HG02981 (cell line): ENCODE results near the gene CCDC120.

Experiments
- ATAC-seq: cut with Tn5 transposase; IDR thresholded peaks from one replicate; pipeline ENCODE4 v1.9.1; 2021; ENCODE audit warnings: mild to moderate bottlenecking, moderate library complexity; ENCODE audit not compliant: unreplicated experiment

The CCDC120 gene

DNA sequence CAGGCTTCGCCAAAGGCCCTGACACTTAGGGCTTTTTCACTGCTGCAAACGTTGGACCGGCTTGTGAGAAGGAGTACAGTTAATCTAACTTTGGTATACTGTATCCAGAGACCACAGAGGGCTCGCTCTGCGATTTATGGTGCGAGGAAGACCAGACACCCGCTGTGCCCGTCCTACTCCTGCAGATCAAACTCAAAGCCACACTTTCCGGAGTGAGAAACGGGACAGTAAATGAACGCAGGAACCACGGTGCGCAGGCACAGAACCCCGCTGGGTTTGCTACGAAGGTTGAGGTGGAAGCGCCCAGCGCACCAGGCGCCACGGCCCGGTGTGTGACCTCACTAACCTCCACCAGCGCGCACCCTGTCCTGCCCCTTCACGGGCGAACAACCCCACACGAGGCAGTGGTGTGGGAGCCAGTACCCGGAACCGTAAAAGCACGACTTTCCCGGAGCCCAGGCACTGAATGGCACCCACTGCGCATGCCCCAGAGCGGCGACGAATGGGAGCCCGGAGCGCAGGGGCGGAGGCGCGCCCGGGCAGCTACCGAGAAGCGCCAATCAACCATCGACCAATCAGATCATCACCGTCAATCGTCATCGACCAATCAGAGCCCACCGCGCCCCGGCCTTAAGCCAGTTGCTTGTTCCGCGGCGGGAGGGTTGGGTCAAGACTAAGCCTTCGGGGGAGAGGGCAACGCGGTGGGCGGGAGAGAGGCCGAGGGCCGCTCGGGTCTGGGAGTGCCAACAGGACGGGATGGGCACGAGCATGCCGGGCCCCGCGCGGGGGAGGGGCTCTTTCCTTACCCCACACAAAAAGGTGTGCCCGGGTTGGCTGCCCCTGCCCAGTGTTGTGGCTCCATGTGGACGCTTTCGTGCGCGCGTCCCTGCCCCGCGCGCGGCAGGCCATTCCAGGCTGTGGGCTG, 42.2 kb downstream of the CCDC120 start:
- ATAC-seq: peak; percentile 97

DNA sequence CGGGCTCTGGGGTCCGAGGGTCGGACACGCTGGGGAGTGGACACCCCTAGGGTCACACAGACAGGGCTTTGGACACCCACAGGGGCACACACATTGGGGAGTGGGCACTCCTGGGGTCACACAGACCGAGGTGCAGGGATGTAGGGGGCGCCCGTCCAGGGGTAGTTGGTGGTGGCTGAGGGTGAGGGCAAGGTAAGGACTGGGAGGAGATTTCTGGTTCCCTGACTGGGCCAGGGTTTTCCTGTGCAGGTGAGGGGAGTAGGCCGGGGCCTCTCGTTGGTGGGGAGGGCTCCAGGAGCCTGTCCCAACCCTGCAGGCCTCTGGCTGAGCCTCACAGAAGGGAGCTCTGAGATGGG, 42.8 kb downstream of the CCDC120 start:
- ATAC-seq: no peak

DNA sequence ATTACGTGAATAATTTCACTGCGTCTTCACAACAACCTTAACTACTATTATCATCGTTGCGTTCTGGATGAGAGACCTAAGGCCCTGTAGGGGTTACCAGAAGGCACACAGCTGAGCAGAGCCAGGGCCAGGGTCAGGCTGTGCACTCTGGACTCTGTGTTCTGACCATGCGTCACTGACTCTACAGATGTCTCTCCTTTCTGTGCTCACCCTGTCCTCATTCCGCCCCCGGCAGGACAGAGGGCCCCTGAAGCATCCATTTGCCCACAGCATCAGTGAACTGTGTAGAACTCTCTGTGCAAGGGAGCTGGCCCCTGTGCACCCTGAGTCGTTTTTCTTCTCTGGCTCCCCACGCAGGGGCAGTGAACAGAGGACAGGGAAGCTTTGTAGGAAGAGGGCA, 43.4 kb downstream of the CCDC120 start:
- ATAC-seq: no peak

DNA sequence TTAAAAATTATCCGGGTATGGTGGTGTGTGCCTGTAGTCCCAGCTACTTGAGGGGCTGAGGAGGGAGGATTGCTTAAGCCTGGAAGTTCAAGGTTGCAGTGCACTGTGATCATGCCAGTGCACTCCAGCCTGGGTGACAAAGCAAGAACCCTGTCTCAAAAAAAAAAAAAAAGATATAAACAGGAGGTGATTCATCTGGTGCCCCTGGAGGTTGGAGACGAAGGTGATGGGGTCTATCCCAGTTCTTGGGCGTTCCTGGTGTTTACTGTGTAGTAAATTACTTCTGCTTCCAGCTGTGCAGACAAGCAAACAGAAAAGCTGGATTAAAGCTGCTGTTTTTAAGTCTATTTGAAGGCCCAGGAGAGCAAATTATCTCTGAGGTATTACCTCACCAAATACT, 44.8 kb downstream of the CCDC120 start:
- no peak for ATAC-seq

DNA sequence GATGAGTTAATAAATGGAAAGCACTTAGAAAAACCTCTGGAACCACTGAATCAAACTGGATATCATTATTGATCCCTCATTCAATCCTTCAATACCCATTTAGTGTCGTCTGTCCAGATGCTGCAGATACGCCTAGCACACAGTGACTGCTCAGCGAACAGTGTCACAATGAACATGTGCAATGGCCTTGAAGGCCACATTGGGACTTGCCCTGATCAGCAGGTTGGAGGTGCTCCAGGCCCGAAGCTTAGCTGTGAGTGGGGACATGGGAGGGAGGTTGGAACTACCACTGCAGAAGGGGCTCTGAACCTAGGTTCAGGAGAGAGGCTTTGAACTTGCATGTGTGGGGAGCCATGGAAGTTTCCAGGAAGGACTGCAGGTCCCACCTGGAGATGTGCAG, 47.5 kb downstream of the CCDC120 start:
- ATAC-seq: no peak

DNA sequence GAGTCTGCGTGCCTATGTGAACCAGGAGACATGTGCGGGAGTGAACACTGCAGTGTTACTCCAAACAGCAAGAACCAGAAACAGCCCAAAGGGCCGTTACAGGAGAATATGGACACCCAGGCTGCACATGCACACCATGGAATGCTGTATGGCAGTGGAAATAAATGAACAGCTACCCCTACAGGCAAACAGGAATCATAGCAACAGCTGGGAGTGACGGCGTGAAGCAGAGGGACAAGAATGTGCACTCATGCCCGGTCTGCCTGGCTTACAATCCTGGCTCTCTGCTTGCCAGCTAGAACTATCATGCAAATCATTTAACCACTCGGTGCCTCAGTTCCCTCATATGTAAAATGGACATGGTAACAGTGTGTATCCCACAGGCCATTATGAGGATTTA, 48.1 kb downstream of the CCDC120 start:
- ATAC-seq: no peak

DNA sequence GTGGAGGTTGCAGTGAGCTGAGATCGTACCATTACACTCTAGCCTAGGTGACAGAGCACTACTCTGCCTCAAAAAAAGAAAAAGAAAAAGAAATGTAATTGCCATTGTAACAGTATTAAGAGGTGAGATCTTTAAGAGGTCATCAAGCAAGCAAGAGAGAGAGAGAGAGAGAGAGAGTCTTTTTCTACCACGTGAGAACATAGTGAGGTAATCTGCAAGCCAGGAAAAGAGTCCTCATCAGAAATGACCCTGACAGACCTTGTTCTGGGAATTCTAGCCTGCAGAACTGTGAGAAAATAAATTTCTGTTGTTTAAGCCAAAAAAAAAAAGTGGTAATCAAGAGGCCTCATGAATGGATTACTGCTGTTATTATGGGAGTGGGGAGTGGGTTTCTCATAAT, 49.8 kb downstream of the CCDC120 start:
- no peak for ATAC-seq

DNA sequence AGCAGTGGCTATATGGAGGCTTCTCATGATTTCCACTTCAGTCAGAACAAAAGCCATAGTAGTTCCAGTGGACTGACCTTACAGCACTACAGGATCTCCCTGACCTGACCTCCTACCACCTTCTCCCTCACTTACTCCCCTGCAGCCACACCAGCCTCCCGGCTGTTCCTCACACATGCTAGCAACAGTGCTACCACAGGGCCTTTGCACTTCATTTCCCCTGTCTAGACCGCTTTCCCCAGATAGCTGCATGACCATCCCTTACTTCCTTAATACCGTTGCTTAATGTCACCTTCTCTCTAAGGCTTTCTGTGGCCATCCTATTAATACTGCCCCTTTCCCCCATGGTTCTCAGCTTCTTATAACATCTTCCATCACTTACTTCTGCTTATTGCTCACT, 51.6 kb downstream of the CCDC120 start:
- no peak for ATAC-seq

DNA sequence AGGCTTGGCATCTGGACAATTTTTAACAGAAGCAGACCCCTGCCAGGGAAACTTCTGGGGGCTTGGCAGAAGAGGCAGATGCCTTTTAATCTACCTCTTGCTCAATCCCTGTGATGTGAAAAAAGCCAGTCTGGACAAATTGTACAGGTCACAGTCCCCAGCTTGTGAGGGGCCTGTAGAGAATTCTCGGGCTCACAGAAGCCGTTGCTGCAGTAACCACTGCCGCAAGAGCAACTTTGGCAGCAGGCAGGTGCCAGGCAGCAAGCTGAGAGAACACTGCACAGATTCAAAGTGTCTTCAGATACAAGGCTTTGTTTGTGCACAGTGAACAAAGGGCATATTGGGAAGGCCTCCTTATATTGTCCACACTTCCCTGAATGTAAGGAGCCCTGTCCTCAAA, 53.0 kb downstream of the CCDC120 start:
- no peak for ATAC-seq

DNA sequence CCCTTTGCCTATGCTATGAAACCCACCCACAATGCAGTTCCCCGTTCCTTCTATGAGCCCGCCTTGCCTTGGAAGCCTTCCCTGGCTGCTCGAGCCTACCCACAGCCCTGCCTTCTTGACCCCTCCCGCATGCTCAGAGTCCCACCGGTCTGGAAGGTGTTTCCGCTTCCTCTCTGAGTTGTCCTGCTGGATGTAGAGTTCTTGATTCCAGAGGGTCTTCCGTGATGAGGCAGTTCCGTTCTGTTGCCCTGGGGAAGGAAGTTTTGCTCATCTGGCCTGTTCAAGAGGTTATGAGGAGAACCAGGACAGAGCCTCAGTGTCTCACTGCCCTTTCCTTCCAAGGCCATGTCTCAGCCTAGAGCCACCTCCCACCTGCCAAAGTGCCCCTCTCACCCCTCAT, 57.3 kb downstream of the CCDC120 start:
- no peak for ATAC-seq

DNA sequence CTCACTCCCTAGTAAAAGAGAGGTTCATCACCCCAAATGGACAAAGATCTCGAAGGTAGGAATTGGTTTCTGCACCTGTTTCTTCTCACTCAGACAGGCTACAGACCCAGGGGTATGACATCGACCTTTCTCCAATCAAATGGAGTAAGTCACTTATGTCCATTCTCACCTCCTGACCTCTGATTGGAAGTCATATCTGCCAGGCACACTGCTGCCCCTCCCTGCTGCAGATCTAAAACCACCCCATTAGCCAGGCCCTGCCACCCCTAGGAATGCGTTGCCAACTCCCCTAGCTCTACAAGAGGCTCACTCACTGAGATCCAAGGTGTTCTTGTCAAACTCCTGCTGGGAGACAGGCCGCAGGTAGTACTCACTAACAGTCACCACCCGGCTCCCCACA, 57.9 kb downstream of the CCDC120 start:
- ATAC-seq: no peak

DNA sequence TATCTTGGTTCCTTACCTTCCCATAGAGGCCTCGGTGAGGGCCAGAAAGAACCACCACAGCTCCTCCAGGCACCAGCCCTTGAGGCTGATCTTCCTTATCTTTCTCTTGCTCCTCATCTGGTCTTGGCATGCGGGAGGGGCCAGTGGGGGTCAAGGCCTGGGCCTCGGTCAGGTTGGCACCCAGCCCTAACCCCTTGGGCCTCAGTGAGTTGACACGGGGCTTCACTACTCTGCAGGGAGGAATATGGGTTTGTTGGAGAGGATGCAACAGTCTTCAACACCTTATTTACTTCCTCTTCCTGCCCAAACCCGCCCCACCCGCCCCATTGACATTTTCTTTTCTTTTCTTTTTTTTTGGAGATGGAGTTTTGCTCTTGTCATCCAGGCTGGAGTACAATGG, 58.8 kb downstream of the CCDC120 start:
- no peak for ATAC-seq
